Left renal cortex interstitium (tissue), 4 donors: ENCODE results near the gene SNN. TPM values are rescaled to one million over a fixed set of nuclear protein-coding genes. Genes with fewer than 3 reads are reported as not detected.

ENCODE experiments used
- DNase-seq, 4 donors: peaks; one replicate each; pipeline ENCODE4 v3.0.0-alpha.2; 2013; ENCODE audit warnings: low read depth in 4 of 4, low spot score in 2 of 4, missing footprints in 1 of 4
- polyA plus RNA-seq, 4 donors: library from polyadenylated mRNA; unstranded; fragments of 120-200 nt; gene quantifications; one replicate each; pipeline ENCODE4 v1.2.1, GENCODE V29; 2013; ENCODE audit not compliant: insufficient read length in 4 of 4

SNN gene
- polyA plus RNA-seq, 4 donors: 30.4 to 39.4 (median 37.4) TPM

DNA sequence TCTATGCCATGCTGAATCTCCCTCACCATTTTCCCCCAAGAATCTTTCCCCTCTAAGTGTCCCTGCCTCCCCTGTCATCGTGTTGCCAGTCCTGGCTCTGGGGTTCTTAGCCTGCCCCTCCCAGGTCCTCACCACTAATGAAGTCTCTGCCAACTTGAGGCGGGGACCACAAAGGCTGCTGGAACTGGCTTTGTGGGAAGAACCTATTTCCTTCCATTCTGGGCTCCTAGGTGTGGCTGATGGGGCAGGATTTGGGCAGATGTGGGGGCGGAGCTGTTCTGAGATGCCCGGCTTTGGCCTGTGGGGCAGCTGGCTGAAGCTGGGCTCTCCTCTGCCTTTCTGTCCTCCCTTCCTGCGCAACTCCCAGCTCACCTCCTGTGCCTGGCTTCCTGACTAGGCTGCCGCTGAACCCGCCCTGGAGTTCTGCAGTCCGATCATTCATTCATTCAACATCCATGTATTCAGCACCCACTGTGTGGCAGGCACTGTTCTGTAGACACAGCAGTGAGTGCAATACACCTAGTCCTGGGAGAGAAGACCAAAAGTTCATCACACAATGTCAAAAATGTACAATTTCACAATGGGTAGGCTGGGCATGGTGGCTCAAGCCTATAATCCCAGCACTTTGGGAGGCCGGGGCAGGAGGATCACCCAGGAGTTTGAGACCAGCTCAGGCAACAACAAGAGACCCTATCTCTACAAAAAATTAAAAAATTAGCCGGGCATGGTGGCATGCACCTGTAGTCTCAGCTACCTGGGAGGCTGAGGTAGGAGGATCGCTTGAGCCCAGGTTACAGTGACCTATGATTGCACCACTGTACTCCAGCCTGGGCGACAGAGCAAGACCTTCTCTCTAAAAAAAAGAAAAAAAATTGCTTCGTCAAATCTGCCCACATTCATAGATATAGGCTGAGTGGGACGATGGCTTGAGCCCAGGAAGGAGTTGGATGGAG lies 1.9 kb upstream of the SNN start:
- DNase-seq: no peak

DNA sequence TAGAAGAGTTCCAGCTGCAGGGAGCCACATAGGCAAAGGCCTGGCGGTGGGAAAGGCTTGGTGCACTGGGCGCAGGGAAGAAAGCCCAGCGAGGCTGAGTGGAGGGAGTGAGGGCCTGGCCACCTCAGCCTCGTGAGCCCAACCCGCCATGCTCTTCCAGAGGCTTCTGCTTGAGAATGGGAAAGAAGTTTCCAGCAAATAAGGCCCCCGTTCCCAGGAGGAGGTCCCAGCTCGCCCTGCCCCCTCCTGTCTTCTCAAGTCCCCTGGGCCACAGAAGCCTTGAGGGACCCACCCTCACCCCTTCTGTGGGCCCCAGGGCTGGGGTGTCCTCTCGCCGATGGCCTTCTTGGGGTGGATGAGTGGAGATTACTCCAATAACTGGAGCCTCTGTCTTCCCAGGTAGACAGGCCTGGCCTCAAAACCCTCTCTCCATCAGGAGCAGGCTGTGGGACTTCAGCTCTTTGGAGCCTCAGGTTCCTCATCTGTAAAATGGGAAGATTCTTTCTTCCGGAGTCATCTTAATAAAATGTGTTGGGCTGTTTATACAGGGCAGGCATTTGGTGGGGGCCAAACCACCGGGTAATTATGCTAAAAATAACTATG lies 933 bp upstream of the SNN start:
- no peak for DNase-seq

DNA sequence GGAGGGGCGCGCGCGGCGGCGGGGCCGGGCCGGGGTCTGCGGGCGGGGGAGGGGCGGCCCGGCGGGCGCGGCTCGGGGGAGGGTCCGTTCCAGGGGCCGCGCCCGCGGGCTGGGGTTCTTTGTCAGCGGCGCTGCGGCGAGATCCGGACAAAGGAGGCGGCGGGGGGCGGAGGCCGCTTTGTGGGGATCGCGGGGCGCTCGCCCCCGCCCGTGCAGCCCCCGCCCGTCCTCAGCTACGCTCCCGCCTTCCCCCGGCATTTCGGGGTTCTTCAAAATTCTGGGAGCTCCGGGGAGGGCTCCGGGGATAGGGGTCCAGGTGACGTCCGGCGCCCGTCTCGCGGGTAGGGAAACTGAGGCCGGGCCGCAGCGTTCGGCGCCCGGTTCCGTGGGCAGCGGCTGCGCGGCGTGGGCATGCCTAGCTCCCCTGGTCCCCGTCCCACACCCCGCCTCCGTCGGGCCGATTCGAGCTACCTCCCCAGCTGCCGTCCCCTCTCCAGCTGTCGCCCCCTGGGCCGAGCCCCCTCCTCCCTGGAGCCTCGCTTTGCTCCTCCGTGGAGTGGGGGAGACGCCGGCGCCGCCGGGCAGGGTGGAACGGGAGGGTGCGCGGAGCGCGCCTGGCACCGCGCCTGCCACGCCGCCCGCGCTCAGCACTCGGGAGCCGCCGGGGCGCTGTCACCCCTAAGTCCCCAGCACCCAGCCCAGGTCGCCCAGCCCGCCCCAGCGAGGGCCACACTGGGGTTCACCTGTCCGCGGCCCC lies 546 bp downstream of the SNN start:
- DNase-seq: no peak

DNA sequence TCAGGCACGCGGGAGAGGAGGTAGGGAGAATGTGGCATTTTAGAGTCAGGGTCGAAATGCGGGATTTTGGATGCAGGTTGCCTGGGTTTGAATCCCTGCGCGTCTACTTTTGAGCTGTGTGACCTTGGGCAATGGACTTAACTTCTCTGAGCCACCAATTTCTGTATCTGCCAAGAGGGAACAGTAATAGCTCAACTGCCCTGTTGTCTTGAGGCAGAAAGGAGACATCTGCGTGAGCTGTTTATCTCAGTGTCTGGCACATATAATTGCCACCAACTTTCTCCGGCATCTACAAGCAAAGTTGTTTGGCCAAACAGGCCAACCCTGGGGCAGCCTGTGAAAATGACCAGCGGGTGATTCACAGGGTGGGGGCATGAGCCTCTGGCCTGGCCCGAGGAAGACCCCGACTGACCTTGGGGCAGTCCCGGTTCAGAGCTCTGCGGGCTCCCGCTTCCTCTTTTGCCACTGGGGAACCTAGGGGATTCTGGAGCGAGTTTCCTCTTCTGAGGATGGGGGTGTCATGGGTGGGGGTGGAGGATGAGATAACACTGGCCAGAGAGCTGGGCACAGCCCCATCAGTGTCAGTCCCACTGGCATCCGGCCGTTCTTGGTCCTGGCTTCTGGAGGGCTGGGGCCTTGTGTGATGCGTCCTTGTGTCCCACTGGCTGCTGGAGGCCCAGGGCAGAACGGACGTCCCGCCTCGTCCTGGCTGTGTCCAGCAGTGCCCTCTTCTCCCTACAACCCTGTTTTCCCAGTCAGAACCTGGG lies 1.3 kb downstream of the SNN start:
- DNase-seq: no peak

DNA sequence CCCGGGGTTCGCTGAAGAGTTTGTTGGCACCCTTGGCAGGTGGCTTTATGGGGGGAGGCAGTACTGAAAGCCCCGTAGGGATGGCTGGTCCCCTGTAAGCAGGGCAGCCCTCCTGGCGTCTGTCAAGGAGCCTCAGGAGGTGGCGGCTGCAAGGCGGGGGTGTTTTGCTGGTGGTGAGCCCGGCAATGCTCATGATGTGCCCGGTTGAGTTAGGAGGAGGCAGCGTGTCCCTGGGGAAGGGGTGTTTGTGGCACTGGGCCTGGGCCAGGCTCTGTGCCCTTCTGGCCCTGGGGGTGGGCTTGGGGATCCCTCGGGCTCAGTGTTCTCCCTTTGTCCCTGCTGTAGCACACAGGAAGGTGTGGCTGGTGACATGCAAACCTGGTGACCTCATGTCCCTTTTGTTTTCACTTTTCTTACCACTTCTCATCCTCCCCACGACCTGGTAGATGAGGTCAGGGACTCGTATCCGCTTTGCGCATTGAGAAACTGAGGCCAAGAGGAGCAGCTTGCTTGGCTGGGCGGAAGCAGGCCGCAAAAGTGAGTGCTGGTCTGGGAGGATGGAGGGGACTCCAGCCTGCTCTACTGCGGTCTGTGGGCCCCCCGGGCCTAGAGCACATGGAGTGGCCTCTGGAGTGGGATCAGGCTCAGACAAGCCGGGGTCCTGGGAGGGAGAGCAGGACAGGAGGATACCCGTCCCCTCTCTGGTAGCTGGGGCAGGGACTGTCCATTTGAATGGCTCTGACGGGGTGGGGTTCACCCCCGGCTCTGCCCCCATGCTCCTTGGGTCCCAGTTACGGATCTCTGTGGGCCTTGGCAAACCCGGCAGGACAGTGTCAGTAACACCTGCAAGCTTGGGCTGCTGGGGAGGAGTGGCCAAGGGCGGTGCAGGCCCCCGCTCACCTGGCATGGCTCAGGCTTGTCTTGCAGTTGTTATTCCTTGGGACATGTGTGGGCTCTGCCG lies 2.2 kb downstream of the SNN start:
- DNase-seq: no peak

DNA sequence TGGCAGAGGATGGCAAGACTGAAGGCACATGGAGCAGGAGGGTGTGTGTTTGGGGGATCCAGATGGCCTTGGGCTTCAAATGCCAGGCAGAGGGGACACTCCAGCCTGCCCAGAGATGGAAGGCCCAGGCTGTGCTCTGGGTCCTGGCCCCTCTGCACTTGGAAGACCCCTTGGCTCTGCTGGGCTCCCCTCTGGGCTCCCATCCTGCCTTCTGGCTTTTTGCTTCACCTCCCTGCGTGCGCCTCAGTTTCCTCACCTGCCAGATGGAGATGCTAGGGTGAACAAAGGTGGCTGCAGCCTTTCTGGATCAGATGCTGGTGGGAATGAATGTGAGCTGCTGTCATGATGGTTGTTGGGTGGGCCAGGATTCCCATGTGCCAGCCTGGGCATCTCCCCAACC lies 3.0 kb downstream of the SNN start:
- DNase-seq: no peak

DNA sequence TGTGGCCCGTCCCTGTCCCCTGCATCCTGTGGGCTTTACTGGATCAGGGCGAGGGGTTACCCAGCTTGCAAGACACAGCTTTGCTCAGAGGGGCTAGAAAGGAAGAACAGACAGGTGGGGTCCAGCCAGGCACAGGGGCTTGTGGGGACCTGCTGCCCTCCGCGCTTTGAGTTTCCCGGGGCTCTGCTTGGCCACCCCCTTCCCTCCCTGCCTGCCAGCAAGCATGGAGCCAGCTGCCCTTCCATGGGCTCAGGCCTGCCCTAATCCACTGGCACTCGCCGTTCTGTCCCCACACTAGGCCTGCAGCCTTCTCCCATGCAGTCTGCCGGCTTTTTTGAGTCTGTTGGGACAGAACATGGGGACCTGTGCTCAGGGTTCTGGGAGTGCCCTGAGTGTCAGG lies 3.4 kb downstream of the SNN start:
- DNase-seq: no peak

DNA sequence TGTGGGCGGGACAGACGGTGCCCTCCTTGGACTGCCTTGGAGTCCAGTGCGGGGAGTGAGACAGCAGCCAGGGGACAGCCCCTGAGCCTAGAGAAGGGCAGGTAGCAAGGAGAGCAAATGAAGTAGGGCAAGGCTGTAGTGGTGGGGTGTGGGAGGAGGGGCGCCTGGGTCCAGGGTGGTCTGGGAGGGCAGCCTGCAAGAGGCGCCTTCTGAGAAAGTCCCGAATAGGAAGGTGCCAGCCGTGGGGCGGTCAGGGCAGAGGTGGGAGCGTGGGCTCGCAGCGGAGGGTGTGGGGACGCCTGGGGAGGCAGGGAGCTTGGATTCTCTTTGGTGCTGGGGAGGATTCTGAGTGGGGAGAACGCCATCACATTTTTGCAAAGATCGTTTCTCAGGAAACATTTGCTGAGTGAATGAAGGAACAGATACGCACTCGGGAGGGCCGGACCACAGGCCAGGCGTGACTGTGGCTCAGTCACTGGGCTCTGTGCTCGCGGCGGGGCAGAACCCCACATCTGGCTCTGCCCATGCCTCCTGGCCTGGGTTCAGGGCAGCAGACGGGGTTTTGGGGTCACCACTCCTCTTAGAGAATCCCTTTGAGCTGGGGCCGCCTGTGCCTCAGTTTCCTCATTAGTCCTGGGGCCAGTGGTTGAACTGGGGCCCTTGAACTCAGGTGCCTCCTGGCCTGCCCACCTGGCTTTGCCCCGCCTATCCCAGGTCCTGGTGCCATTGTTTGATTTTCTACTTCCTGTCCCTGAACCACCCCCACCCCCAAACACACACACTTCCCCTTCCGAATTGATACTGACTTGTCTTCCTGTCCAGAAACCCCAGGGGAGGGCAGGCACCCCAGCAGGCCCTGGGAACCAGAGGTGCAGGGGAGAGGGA lies 4.2 kb downstream of the SNN start:
- DNase-seq: no peak

DNA sequence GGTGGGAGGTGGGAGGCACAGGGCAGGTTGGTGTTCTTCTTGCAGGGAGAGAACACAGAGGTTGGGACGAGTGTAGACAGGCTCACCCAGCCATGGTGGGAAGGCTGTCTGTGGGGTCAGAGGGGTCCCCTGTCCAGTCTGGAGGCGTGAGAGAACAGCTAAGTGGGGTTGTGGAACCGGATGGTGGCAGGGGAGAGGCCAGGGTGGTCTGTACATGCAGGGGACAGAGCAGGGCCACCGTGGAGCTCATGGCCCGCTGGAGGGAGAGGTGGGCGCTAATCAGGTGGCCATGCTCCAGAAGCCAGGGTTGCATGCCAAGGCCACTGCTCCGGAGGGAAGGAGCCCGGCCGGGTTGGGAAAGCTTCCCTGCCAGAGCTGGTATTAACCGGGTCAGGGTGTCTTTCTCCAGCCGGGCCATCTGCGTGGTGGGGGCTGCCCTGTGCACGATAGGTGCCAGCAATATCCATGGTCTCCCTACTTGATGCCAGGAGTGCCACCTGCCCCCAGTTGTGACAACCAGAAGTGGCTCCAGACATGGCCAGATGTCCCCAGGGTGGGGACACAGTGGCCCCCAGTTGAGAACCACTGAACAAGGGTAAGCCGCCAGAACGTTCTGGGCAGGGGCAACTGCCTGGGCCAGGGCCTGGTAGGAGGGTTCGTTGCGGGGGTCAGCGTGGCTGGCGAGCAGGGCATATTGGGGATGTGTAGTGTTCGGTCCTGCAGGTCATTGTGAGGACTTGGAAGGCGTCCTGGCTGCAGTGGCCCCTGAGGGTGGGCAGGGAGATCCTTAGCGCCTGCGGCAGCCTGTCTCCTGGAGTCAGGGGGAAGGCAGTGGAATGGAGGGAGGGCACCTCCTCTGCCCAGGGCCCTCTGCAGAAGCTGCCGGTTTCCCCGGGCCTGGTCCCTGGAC lies 5.1 kb downstream of the SNN start:
- DNase-seq: no peak

DNA sequence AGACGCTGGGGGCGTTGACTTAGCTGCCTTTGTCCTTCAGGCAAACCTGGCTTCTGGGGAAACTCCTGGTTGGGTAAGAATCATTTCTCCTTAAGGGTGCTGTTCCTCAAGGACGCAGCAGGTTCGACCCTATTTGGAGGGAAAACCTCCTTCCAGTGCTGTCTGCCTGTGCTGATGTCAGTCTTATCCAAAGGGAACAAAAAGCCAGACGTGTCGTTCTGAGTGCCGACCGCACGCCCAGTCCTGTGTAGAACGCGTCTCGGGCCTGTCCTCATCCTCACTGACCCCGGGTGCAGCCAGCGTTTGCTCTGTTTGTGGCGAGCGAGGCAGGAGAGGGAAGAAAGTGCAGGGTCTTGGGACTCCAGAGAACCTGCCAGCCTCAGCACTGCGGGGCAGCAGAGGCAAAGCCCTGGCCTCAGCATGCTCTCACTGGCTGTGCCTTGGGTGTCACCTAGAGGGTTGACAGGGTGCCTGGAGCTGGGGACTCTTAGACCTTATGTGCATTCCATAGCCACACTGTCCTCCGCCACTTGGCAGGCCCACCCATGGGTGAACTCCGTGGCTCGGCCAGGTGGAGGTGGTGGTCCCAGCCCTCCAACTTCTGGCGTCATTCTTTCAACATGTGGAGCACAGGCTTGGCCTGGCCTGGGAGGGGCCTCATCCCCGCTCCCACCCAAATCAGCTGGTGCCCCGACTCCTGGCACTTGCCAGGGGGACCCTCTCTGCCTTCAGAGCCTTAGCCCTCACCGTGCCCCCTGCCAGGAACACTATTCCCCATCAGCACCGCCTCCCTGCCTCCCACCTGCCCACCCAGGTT lies 6.0 kb downstream of the SNN start:
- no peak for DNase-seq

DNA sequence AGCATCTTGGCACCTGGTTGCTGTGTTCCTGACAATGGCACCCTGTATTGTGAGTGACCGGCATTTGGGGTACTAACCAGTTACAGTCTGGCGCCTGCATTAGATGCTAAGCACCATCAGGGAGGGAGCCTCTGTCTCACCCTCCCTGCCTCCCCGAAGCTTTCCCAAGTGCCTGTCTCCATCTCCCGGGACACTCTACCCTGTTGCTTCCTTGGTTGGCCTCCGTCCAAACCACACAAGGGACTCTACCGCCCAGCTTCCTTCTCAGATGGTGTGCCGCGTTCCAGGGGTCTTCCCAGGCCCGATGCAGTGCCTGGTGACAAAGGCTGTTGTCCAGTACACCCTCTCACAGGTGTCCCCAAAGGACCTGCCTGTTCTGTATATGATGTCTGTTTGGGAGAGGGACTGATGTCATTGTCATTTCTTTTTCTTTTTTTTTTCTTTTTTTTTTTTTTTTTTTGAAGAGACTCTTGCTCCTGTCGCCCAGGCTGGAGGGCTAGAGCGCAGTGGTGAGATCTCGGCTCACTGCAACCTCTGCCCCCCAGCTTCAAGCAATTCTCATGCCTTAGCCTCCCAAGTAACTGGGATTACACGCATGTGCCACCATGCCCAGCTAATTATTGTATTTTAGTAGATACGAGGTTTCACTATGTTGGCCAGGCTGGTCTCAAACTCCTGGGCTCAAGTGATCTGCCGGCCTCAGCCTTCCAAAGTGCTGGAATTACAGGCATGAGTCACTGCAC lies 6.7 kb downstream of the SNN start:
- DNase-seq: no peak

DNA sequence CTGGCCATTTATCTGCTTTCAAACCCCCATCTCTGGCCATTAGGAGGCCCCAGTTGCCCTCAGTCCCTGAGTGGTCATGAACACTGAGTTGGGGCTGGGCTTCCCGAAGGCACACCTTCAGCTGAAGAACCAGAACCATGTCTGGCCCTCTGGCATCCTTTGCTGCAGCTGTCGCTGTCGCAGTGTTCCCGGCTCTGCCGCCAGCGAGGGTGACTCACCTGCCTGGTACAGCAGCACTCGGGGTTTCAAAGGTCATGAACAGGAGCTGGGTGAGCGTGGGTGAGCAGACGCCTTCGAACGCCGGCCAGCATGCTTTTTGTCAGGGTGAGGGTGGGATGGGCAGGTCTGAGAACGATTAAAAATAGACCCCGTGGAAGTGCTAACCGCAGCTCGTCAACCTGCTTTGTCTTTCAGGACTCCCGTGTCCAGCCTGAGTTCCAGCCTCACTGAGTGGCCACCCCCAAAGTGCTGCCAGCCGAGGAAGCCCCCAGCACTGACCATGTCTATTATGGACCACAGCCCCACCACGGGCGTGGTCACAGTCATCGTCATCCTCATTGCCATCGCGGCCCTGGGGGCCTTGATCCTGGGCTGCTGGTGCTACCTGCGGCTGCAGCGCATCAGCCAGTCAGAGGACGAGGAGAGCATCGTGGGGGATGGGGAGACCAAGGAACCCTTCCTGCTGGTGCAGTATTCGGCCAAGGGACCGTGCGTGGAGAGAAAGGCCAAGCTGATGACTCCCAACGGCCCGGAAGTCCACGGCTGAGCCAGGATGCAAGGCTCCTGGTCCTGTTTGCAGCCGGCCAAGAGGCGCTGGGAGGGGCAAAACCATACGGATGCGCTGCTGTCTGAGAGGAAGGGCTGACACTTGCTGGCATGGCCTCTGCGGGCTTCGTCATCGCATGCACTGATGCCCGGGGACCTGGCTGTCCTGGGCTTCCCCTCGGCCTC lies 7.6 kb downstream of the SNN start:
- DNase-seq: no peak

DNA sequence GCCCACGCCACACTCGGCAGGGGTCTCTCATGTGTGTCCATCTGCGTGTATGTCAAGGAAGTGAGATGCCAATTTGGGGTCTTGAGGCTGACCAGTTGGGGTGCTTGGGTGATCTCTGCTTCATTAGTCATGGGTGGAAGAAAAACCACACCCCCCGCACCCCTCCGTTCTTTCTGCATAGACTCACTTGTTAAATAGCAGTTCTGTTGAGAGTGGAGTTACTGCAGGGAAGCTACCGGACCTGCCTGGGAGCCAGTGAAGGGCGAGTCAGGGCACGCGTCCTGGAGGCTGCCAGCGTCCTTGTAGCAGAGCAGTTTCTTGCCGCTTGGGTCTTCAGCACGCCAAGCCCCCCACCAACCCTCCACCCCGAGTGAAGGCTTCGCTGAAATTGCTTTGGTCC lies 8.5 kb downstream of the SNN start:
- no peak for DNase-seq

DNA sequence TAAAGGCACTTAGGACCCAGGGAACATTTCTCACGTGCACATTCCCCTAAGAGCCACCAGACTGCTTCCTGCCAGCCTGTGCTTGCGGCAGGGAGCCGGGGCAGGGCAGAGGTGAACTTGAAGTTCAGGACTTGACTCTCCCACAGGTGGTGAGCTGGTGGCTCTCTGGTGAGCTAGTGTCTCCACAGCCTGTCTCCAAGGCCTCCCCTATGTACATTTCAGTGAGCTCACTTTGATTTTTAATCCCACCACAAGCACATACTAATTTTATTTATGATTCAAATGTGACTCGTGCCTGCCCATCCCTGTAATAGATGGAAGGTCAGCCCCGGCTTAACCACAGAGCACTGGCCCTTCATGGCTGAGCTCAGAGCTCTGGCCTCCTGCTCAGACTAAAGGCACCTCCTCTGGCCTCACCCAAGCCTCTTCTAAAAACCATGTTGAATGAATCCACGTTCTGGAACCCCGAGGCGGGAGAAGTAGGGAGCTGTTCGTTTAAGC lies 9.2 kb downstream of the SNN start:
- no peak for DNase-seq
